SK-N-SH (cell line): ENCODE measurements around the gene RPRML. TPM values are rescaled to one million over a fixed set of nuclear protein-coding genes. Genes with fewer than 3 reads are reported as not detected.

ENCODE experiments used
- CTCF ChIA-PET: fragments of 300-600, 350-600 bp; formaldehyde crosslinking; extraction: SDS; loops from one replicate; lab custom pipeline; 2021; lab: Yijun Ruan, JAX
- POLR2A ChIA-PET: fragments of 350-600 bp; sonication (Branson Sonifier 250); formaldehyde crosslinking; extraction: SDS; loops from one replicate; lab custom pipeline; 2020; ENCODE audit warnings: antibody characterized with exemption, inconsistent platforms; lab: Yijun Ruan, JAX
- DNase-seq: peaks from one replicate; pipeline ENCODE4 v3.0.0; 2012
- H2AFZ ChIP-seq: fragments of 200-600 bp; sonication (generic); 2 replicates; pipeline ENCODE4 v1.8.1; 2016; ENCODE audit warnings: antibody characterized with exemption, mild to moderate bottlenecking, low read depth
- H3F3A ChIP-seq: fragments of 200-600 bp; sonication (generic); replicated peaks from 2 replicates; pipeline ENCODE3; 2016; ENCODE audit warnings: antibody characterized with exemption, mild to moderate bottlenecking; ENCODE audit not compliant: insufficient read depth
- H3K27ac ChIP-seq, 2 experiments: fragments of 200-500 bp in 1 of 2; fragments of 200-600 bp in 1 of 2; sonication (Bioruptor generic) in 1 of 2; sonication (generic), shearing (Covaris generic) in 1 of 2; 2 replicates each; pipeline versions ENCODE4 v1.5.1 to v1.6.1; 2014 to 2016; ENCODE audit warnings: low read depth in 2 of 2, inconsistent platforms in 1 of 2, low read length in 1 of 2, mild to moderate bottlenecking in 1 of 2, mixed read lengths in 1 of 2
- H3K27me3 ChIP-seq: fragments of 200-600 bp; sonication (generic), shearing (Covaris generic); 2 replicates; pipeline ENCODE4 v1.6.1; 2016; ENCODE audit warnings: mixed run types; ENCODE audit not compliant: insufficient read depth
- H3K36me3 ChIP-seq, 2 experiments: fragments of 200-500 bp in 1 of 2; fragments of 200-600 bp in 1 of 2; sonication (Bioruptor generic) in 1 of 2; sonication (generic) in 1 of 2; replicated peaks in 1 of 2; 2 replicates each; pipeline versions ENCODE3 to v1.5.1; 2014 to 2016; ENCODE audit warnings: low read length in 1 of 2, mild to moderate bottlenecking in 1 of 2; ENCODE audit not compliant: insufficient read depth in 2 of 2, control insufficient read depth in 1 of 2
- H3K4me1 ChIP-seq, 2 experiments: fragments of 200-500 bp in 1 of 2; fragments of 200-600 bp in 1 of 2; sonication (Bioruptor generic) in 1 of 2; sonication (generic), shearing (Covaris generic) in 1 of 2; 2 replicates each; pipeline versions ENCODE4 v1.5.1 to v1.6.1; 2014 to 2016; ENCODE audit warnings: low read depth in 1 of 2, low read length in 1 of 2, mixed run types in 1 of 2; ENCODE audit not compliant: insufficient read depth in 2 of 2, control insufficient read depth in 1 of 2
- H3K4me2 ChIP-seq: fragments of 200-600 bp; sonication (generic), shearing (Covaris generic); 2 replicates; pipeline ENCODE4 v1.6.1; 2017; ENCODE audit warnings: mixed run types
- H3K4me3 ChIP-seq, 2 experiments: fragments of 200-500 bp in 1 of 2; fragments of 200-600 bp in 1 of 2; sonication (Bioruptor generic) in 1 of 2; sonication (generic), shearing (Covaris generic) in 1 of 2; 2 replicates each; pipeline versions ENCODE4 v1.5.1 to v1.8.1; 2014 to 2016; ENCODE audit warnings: low read depth in 2 of 2, inconsistent platforms in 1 of 2, low read length in 1 of 2, mild to moderate bottlenecking in 1 of 2, mixed read lengths in 1 of 2, moderate library complexity in 1 of 2
- H3K79me2 ChIP-seq: fragments of 200-600 bp; sonication (generic); 2 replicates; pipeline ENCODE4 v1.8.1; 2017; ENCODE audit warnings: mild to moderate bottlenecking; ENCODE audit not compliant: insufficient read depth
- H3K9ac ChIP-seq: fragments of 200-600 bp; sonication (generic); 2 replicates; pipeline ENCODE4 v1.6.1; 2017; ENCODE audit warnings: mixed run types
- H3K9me2 ChIP-seq: fragments of 200-600 bp; sonication (generic); 2 replicates; pipeline ENCODE4 v1.6.1; 2017; ENCODE audit warnings: mixed run types
- H3K9me3 ChIP-seq: fragments of 200-600 bp; sonication (generic); 2 replicates; pipeline ENCODE4 v1.6.1; 2017; ENCODE audit warnings: mixed run types, mild to moderate bottlenecking, moderate library complexity
- H4K20me1 ChIP-seq: fragments of 200-600 bp; sonication (generic); 2 replicates; pipeline ENCODE4 v1.6.1; 2017; ENCODE audit warnings: mild to moderate bottlenecking, mixed run types; ENCODE audit not compliant: insufficient read depth
- ELF1 ChIP-seq: IDR thresholded peaks from 2 replicates; pipeline ENCODE4 v1.4.0; 2012
- FOXJ3 ChIP-seq: sonication (generic); formaldehyde crosslinking; IDR thresholded peaks from 2 replicates; pipeline ENCODE4 v1.5.1; 2020; ENCODE audit warnings: mild to moderate bottlenecking, missing genetic modification reagents
- FOXM1 ChIP-seq: IDR thresholded peaks from 2 replicates; pipeline ENCODE4 v1.4.0; 2012; ENCODE audit warnings: low read depth, mild to moderate bottlenecking
- MXI1 ChIP-seq: IDR thresholded peaks from 2 replicates; pipeline ENCODE4 v1.6.1; 2012; ENCODE audit warnings: mild to moderate bottlenecking, low read depth, low read length, improper control_type of control experiment
- NRF1 ChIP-seq: IDR thresholded peaks from 2 replicates; pipeline ENCODE4 v1.6.1; 2012; ENCODE audit warnings: low read depth, mild to moderate bottlenecking, low read length
- RCOR1 ChIP-seq: fragments of 150-350 bp; IDR thresholded peaks from 2 replicates; pipeline ENCODE4 v1.6.1; 2017; ENCODE audit warnings: antibody characterized with exemption, low read length
- RFX5 ChIP-seq: IDR thresholded peaks from 2 replicates; pipeline ENCODE4 v1.6.1; 2012; ENCODE audit warnings: mild to moderate bottlenecking, improper control_type of control experiment, low read length
- RXRA ChIP-seq: IDR thresholded peaks from 2 replicates; pipeline ENCODE4 v1.4.0; 2012; ENCODE audit warnings: low read depth, mild to moderate bottlenecking, borderline replicate concordance
- SIN3A ChIP-seq: IDR thresholded peaks from 2 replicates; pipeline ENCODE4 v1.6.1; 2012; ENCODE audit warnings: low read depth, mild to moderate bottlenecking, low read length, moderate library complexity, borderline replicate concordance
- TCF12 ChIP-seq: IDR thresholded peaks from 2 replicates; pipeline ENCODE4 v1.4.0; 2012
- TEAD4 ChIP-seq: IDR thresholded peaks from 2 replicates; pipeline ENCODE4 v1.4.0; 2012; ENCODE audit warnings: mild to moderate bottlenecking, borderline replicate concordance; ENCODE audit not compliant: insufficient read depth
- USF2 ChIP-seq: fragments of 150-350 bp; IDR thresholded peaks from 2 replicates; pipeline ENCODE4 v1.6.1; 2017; ENCODE audit warnings: antibody characterized with exemption, low read length, low read depth, borderline replicate concordance
- WGBS: methylation state at CpG from one replicate; pipeline ENCODE4 v1.1.6; 2017; ENCODE audit warnings: low lambda C conversion rate; 5-methylcytosine and 5-hydroxymethylcytosine counted together
- polyA plus RNA-seq, 3 experiments: library from polyadenylated mRNA; depleted of rRNA; stranded (reverse); fragments of >200 nt; gene quantifications; 2 replicates each; pipeline ENCODE4 v1.2.3, GENCODE V29; 2012
- TF ChIP-seq, protein P1 (sequence below): fragments of 150-350 bp; IDR thresholded peaks from 2 replicates; pipeline ENCODE4 v1.6.1; 2016; ENCODE audit warnings: mild to moderate bottlenecking, low read depth, low read length
- TF ChIP-seq, protein P2 (sequence below): IDR thresholded peaks from 2 replicates; pipeline ENCODE4 v1.6.1; 2012; ENCODE audit warnings: mild to moderate bottlenecking, low read depth, low read length, moderate library complexity

The RPRML gene
- polyA plus RNA-seq, 1 of the 3 experiments (the other 2 are of a cell fraction): not detected

- H3K9me3 ChIP-seq: no peaks in the 10 kb centered on the region
- ChIA-PET POLR2A (no interaction called here), CTCF (interaction anchor here (0.9 kb wide), 2 partner anchors 94 to 100 kb away, joined by 3 to 5 read pairs; no protein-coding TSS in a partner anchor)
- no peak for TF ChIP-seq ELF1
- TF ChIP-seq FOXJ3 (CRISPR knock-in tag): no peak
- no peak for TF ChIP-seq TCF12
- no peaks in the 10 kb centered on the region for H3K27me3 ChIP-seq
- no peak overlapping the region for H3K27ac ChIP-seq
- H3F3A ChIP-seq: peaks cover 14% of the 10 kb centered on the region
- H3K4me2 ChIP-seq: no peak overlapping the region
- no peaks in the 10 kb centered on the region for H3K9me2 ChIP-seq
- H3K4me3 ChIP-seq: no peak overlapping the region
- H2AFZ ChIP-seq: no peak overlapping the region
- H3K9ac ChIP-seq: no peak overlapping the region
- peaks cover 19% of the 10 kb centered on the region; the same call in 1 of the 2 replicates for H3K79me2 ChIP-seq
- peaks cover 79 to 100% of the 10 kb centered on the region in 2 experiments for H3K36me3 ChIP-seq
- H4K20me1 ChIP-seq: peaks cover 7% of the 10 kb centered on the region; the same call in 1 of the 2 replicates
- WGBS: 95% methylated on average over 7 of the region's 7 CpGs
- H3K4me1 ChIP-seq: peaks cover 0 to 5% of the 10 kb centered on the region in 2 experiments; a peak in 1 of 4 replicates
- DNase-seq: no peak
These were observed 43.3 kb downstream of the RPRML start for GRCh38 chr17:46935658-46936266.

DNA sequence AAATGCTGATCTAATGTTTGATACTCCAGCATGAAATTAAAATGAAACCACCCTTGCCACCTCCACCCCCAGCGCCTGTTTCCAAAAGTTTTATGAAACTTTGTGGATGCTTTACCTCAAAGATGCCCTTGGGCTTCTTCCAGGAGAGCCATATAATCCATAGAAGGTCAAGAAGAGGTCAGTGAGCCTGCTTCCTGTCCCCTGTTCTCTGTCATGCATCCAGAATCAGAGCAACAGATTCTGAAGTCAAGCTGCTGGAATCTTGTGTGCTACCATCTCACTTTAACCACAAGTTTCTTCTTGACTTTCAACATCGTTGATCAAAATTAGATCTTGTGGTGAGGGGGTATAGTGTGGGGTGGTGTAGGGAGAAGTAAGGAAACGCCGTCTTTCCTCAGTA lies 47.5 kb downstream of the RPRML start:
- Histone ChIP-seq H3K79me2 (peaks cover 59% of the 10 kb centered on the region), H3K4me3 (no peak overlapping the region), H4K20me1 (peaks cover 48% of the 10 kb centered on the region), H3K36me3 (peaks cover 63 to 84% of the 10 kb centered on the region in 2 experiments), H3K9me3 (no peaks in the 10 kb centered on the region), H3K4me1 (peaks cover 5 to 23% of the 10 kb centered on the region in 2 experiments; a peak in 2 of 4 replicates), H3K9me2 (no peaks in the 10 kb centered on the region), H3K27ac (no peak overlapping the region; a peak in 1 of 4 replicates), H3F3A (peaks cover 2% of the 10 kb centered on the region), H3K9ac (no peak overlapping the region), H3K4me2 (no peak overlapping the region), H2AFZ (no peak overlapping the region), H3K27me3 (no peaks in the 10 kb centered on the region)
- WGBS: 87% methylated on average over 4 of the region's 4 CpGs
- CTCF ChIA-PET: interaction anchor here (3.5 kb wide), 1 partner anchor 11 kb away, joined by 27 read pairs; no protein-coding TSS in a partner anchor
- TF ChIP-seq NRF1: no peak
- TF ChIP-seq USF2: no peak
- TF ChIP-seq RCOR1: no peak
- TF ChIP-seq MXI1: no peak
- TF ChIP-seq RXRA: no peak
- no peak for TF ChIP-seq TEAD4
- DNase-seq: no peak
- POLR2A ChIA-PET: no interaction called here

DNA sequence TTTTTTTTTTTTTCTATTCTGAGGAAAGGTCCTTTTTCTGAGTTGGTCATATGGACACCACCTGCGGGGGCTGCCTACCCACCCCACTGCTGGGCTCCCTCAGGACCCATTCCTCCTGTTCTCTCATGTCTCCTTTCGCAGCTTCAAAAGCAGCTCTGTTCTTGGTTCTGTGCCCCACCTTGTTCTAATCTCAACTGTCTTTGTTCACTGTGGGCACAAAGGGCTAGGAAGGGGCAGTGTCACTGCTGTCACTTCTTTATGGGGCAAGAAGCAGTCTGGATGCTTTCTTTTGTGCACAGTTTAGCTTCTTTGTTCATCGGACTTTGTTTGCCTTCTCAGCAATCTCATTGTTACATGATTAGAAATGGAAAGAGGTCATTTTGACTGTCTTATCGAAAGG lies 49.0 kb downstream of the RPRML start:
- Histone ChIP-seq H3K36me3 (peaks cover 63 to 84% of the 10 kb centered on the region in 2 experiments), H3K79me2 (peaks cover 74% of the 10 kb centered on the region), H3K4me2 (no peak overlapping the region), H3K27me3 (no peaks in the 10 kb centered on the region), H2AFZ (no peak overlapping the region), H3K9me2 (no peaks in the 10 kb centered on the region), H3K9me3 (no peaks in the 10 kb centered on the region), H3K27ac (0 out of 4 replicates have a peak overlapping the region, but pooled peaks of 1 of the 2 experiments have one; percentile 7), H3K4me1 (peaks cover 5 to 34% of the 10 kb centered on the region in 2 experiments; a peak in 2 of 4 replicates), H3F3A (peaks cover 2% of the 10 kb centered on the region), H4K20me1 (peaks cover 63% of the 10 kb centered on the region), H3K9ac (no peak overlapping the region), H3K4me3 (no peak overlapping the region)
- 96% methylated on average over 4 of the region's 4 CpGs for WGBS
- TF ChIP-seq FOXM1 (no peak), MXI1 (no peak), TCF12 (no peak), RFX5 (no peak), SIN3A (no peak)
- TF ChIP-seq, protein P1, sequence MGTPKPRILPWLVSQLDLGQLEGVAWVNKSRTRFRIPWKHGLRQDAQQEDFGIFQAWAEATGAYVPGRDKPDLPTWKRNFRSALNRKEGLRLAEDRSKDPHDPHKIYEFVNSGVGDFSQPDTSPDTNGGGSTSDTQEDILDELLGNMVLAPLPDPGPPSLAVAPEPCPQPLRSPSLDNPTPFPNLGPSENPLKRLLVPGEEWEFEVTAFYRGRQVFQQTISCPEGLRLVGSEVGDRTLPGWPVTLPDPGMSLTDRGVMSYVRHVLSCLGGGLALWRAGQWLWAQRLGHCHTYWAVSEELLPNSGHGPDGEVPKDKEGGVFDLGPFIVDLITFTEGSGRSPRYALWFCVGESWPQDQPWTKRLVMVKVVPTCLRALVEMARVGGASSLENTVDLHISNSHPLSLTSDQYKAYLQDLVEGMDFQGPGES: no peak
- TF ChIP-seq, protein P2, sequence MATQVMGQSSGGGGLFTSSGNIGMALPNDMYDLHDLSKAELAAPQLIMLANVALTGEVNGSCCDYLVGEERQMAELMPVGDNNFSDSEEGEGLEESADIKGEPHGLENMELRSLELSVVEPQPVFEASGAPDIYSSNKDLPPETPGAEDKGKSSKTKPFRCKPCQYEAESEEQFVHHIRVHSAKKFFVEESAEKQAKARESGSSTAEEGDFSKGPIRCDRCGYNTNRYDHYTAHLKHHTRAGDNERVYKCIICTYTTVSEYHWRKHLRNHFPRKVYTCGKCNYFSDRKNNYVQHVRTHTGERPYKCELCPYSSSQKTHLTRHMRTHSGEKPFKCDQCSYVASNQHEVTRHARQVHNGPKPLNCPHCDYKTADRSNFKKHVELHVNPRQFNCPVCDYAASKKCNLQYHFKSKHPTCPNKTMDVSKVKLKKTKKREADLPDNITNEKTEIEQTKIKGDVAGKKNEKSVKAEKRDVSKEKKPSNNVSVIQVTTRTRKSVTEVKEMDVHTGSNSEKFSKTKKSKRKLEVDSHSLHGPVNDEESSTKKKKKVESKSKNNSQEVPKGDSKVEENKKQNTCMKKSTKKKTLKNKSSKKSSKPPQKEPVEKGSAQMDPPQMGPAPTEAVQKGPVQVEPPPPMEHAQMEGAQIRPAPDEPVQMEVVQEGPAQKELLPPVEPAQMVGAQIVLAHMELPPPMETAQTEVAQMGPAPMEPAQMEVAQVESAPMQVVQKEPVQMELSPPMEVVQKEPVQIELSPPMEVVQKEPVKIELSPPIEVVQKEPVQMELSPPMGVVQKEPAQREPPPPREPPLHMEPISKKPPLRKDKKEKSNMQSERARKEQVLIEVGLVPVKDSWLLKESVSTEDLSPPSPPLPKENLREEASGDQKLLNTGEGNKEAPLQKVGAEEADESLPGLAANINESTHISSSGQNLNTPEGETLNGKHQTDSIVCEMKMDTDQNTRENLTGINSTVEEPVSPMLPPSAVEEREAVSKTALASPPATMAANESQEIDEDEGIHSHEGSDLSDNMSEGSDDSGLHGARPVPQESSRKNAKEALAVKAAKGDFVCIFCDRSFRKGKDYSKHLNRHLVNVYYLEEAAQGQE: no peak
- DNase-seq: no peak
- CTCF ChIA-PET: interaction anchor here (0.7 to 6.7 kb wide), 5 partner anchors 9 to 89 kb away, joined by 3 to 49 read pairs (median 6); no protein-coding TSS in a partner anchor
- POLR2A ChIA-PET: no interaction called here
